ENCODE data around the gene GPR65.

- TF ChIP-seq POLR2AphosphoS5 (IDR thresholded peaks at IDR 0.05; ENCODE audit: low read depth) (no peak), CTCF (IDR thresholded peaks at IDR 0.05; ENCODE audit: insufficient read depth, low read length) (no peak), REST (IDR thresholded peaks at IDR 0.05; ENCODE audit: insufficient replicate concordance, low read depth) (no peak), SPI1 (IDR thresholded peaks at IDR 0.05; ENCODE audit: borderline replicate concordance, low read depth) (no peak), GABPA (IDR thresholded peaks at IDR 0.05; ENCODE audit: low read depth) (no peak)
Measured at GRCh38 chr14:88023658-88024187, 18.8 kb downstream of the GPR65 start.
